SK-N-SH treated with all-trans-retinoic acid at 6 μM for 48 hours (cell line): ENCODE results near the gene MITF.

Experiments
- ATAC-seq: fragments of 200-7000 bp; cut with Tn5 transposase; 3 replicates; pipeline ENCODE4 v1.9.1; 2020; ENCODE audit warnings: mild to moderate bottlenecking, moderate library complexity
- ARNTL ChIP-seq: fragments of 450-650 bp; formaldehyde crosslinking; IDR thresholded peaks from 2 replicates; pipeline ENCODE4 v1.5.0; 2020; ENCODE audit warnings: low read depth, mild to moderate bottlenecking, moderate library complexity, borderline replicate concordance
- BACH2 ChIP-seq: fragments of 250-450 bp; sonication (Bioruptor Pico); IDR thresholded peaks from 2 replicates; pipeline ENCODE4 v1.9.0; 2021; ENCODE audit warnings: mild to moderate bottlenecking, borderline replicate concordance
- CSDC2 ChIP-seq: fragments of 250-450 bp; sonication (Bioruptor Pico); IDR thresholded peaks from 2 replicates; pipeline ENCODE4 v1.5.0; 2020; ENCODE audit warnings: mild to moderate bottlenecking, moderate library complexity
- ESRRG ChIP-seq: fragments of 250-450 bp; sonication (Bioruptor Pico); IDR thresholded peaks from 2 replicates; pipeline ENCODE4 v1.6.1; 2021; ENCODE audit warnings: mild to moderate bottlenecking
- GLIS3 ChIP-seq: fragments of 250-450 bp; sonication (Bioruptor Pico); IDR thresholded peaks from 2 replicates; pipeline ENCODE4 v1.5.0; 2020; ENCODE audit warnings: mild to moderate bottlenecking, moderate library complexity
- OSR1 ChIP-seq: fragments of 250-450 bp; sonication (Bioruptor Pico); IDR thresholded peaks from 2 replicates; pipeline ENCODE4 v1.8.0; 2022; ENCODE audit warnings: moderate library complexity, mild to moderate bottlenecking, inconsistent platforms
- PPARA ChIP-seq: fragments of 250-450 bp; sonication (Bioruptor Pico); IDR thresholded peaks from 2 replicates; pipeline ENCODE4 v1.5.0; 2020; ENCODE audit warnings: mild to moderate bottlenecking, borderline replicate concordance
- RARB ChIP-seq: fragments of 250-450 bp; sonication (Bioruptor Pico); IDR thresholded peaks from 2 replicates; pipeline ENCODE4 v1.8.0; 2021; ENCODE audit warnings: mild to moderate bottlenecking, moderate library complexity
- SNAI2 ChIP-seq: fragments of 250-450 bp; sonication (Bioruptor Pico); IDR thresholded peaks from 2 replicates; pipeline ENCODE4 v1.5.0; 2020; ENCODE audit warnings: mild to moderate bottlenecking, moderate library complexity
- TOX ChIP-seq: fragments of 250-450 bp; sonication (Bioruptor Pico); IDR thresholded peaks from 2 replicates; pipeline ENCODE4 v1.8.0; 2021; ENCODE audit warnings: mild to moderate bottlenecking, moderate library complexity, borderline replicate concordance
- ZC3H10 ChIP-seq: fragments of 250-450 bp; sonication (Bioruptor Pico); IDR thresholded peaks from 2 replicates; pipeline ENCODE4 v1.5.1; 2021; ENCODE audit warnings: mild to moderate bottlenecking, moderate library complexity
- ZNF565 ChIP-seq: fragments of 450-650 bp; formaldehyde crosslinking; conservative IDR thresholded peaks from 2 replicates; pipeline ENCODE4 v1.5.0; 2020; ENCODE audit warnings: low read depth, mild to moderate bottlenecking, moderate library complexity
- ZNF70 ChIP-seq: fragments of 450-650 bp; formaldehyde crosslinking; IDR thresholded peaks from 2 replicates; pipeline ENCODE4 v1.5.0; 2020; ENCODE audit warnings: mild to moderate bottlenecking, moderate library complexity
- TF ChIP-seq, protein P1 (sequence below): fragments of 250-450 bp; sonication (Bioruptor Pico); IDR thresholded peaks from 2 replicates; pipeline ENCODE4 v1.5.0; 2020; ENCODE audit warnings: mild to moderate bottlenecking, moderate library complexity
- TF ChIP-seq, protein P2 (sequence below): fragments of 250-450 bp; sonication (Bioruptor Pico); IDR thresholded peaks from 2 replicates; pipeline ENCODE4 v1.8.0; 2021; ENCODE audit warnings: low read depth, mild to moderate bottlenecking, moderate library complexity, borderline replicate concordance
- TF ChIP-seq, protein P3 (sequence below): fragments of 250-450 bp; sonication (Bioruptor Pico); IDR thresholded peaks from 2 replicates; pipeline ENCODE4 v1.5.1; 2021; ENCODE audit warnings: mild to moderate bottlenecking, moderate library complexity

The MITF gene

DNA sequence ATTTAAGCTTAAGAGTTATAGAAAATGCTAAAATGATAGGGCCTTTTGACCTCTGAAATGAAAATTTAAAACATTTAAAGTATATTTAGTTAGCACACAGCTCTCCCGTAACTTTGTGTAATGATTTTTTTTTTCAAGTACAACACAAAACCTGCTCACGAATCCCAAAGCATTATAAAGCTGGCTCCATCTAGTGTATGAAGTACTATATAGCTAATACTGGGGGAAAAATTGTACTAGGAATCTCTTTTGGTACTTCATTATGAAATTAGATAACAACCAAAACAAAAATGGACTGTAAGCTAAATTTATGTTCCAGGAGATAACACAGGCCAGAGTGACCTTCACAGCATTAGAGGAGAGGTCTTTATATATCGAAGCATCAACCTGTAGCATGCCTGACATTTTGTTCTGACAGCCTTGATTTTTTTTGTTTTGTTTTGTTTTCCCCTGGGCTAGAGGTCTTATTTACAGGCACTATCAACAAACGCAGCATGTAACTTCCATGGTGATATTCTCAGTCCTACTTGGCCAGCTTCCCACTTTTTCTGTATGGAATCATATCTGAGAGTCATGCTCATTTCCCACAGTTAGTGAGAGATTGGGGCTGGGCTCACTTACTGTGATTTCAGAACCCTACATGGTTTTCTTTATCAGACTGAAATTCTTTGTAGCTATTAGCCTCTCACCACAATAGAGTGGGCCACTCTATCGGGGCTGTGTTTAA lies 116.3 kb downstream of the MITF start (continued):
- TF ChIP-seq ESRRG (no peak), PPARA (CRISPR knock-in tag) (no peak)

DNA sequence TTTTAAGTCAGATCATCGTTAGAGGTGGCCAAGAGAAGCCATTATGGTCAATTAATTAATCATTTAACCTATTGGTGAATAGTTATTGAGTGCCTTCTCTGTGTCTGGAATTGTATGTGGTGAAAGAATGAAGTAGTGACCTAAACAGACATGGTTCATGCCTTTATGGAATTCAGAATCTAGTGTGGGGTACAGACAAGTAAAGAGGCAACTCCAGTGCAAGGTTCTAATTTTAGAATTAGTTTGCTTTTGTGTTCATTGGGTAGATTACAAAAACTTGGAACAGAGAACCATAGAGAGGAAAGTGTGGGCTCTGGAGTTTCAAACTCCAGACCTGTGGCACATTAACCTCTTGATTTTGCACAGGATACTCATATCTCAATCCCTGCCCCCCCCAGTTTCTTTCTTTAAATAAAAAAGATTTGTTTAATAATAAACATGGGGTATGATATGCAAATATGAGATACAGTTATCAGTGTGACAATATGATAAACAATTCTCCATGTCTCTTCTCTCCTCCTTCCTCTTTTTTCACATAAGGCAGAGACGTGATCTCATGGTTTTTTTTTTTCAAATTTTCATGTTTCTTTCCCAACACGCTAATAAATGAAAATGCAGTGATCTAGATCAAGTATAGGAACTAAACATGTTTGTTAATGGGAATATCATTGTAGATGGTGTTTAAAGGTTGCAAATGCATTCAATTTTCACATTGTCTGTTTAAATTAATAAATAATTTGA lies 117.9 kb downstream of the MITF start:
- TF ChIP-seq GLIS3 (no peak), PPARA (CRISPR knock-in tag) (no peak), CSDC2 (CRISPR knock-in tag) (no peak), OSR1 (CRISPR knock-in tag) (no peak), ARNTL (CRISPR knock-in tag) (no peak), ZNF70 (no peak)
- TF ChIP-seq, protein P1, sequence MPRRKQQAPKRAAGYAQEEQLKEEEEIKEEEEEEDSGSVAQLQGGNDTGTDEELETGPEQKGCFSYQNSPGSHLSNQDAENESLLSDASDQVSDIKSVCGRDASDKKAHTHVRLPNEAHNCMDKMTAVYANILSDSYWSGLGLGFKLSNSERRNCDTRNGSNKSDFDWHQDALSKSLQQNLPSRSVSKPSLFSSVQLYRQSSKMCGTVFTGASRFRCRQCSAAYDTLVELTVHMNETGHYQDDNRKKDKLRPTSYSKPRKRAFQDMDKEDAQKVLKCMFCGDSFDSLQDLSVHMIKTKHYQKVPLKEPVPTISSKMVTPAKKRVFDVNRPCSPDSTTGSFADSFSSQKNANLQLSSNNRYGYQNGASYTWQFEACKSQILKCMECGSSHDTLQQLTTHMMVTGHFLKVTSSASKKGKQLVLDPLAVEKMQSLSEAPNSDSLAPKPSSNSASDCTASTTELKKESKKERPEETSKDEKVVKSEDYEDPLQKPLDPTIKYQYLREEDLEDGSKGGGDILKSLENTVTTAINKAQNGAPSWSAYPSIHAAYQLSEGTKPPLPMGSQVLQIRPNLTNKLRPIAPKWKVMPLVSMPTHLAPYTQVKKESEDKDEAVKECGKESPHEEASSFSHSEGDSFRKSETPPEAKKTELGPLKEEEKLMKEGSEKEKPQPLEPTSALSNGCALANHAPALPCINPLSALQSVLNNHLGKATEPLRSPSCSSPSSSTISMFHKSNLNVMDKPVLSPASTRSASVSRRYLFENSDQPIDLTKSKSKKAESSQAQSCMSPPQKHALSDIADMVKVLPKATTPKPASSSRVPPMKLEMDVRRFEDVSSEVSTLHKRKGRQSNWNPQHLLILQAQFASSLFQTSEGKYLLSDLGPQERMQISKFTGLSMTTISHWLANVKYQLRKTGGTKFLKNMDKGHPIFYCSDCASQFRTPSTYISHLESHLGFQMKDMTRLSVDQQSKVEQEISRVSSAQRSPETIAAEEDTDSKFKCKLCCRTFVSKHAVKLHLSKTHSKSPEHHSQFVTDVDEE (CRISPR knock-in tag): no peak
- TF ChIP-seq, protein P2, sequence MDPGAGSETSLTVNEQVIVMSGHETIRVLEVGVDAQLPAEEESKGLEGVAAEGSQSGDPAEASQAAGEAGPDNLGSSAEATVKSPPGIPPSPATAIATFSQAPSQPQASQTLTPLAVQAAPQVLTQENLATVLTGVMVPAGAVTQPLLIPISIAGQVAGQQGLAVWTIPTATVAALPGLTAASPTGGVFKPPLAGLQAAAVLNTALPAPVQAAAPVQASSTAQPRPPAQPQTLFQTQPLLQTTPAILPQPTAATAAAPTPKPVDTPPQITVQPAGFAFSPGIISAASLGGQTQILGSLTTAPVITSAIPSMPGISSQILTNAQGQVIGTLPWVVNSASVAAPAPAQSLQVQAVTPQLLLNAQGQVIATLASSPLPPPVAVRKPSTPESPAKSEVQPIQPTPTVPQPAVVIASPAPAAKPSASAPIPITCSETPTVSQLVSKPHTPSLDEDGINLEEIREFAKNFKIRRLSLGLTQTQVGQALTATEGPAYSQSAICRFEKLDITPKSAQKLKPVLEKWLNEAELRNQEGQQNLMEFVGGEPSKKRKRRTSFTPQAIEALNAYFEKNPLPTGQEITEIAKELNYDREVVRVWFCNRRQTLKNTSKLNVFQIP (CRISPR knock-in tag): no peak
- TF ChIP-seq, protein P3, sequence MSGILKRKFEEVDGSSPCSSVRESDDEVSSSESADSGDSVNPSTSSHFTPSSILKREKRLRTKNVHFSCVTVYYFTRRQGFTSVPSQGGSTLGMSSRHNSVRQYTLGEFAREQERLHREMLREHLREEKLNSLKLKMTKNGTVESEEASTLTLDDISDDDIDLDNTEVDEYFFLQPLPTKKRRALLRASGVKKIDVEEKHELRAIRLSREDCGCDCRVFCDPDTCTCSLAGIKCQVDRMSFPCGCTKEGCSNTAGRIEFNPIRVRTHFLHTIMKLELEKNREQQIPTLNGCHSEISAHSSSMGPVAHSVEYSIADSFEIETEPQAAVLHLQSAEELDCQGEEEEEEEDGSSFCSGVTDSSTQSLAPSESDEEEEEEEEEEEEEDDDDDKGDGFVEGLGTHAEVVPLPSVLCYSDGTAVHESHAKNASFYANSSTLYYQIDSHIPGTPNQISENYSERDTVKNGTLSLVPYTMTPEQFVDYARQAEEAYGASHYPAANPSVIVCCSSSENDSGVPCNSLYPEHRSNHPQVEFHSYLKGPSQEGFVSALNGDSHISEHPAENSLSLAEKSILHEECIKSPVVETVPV (CRISPR knock-in tag): no peak
- TF ChIP-seq, all 23 proteins: peak for 0
- ATAC-seq: no peak

DNA sequence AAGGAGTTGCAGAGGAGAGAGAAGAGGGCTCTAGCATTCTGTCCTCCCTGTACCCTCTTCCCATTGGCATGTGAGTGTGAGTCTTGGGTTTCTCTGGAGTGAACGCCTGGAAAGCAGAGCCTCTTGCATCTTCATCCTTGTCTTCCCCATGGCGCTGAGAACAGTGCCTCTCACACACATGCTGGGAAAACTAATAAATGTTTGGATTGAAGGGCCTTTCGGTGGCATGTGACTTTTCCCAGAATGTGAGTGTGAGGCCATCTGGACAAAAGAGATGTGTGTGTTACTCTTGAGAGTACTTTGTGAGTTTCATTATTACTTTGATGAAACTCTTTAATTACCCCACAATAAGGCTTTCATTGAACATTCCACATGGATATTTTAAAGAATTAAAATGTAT lies 122.3 kb downstream of the MITF start:
- no peak for ATAC-seq
- no peak for TF ChIP-seq ARNTL (CRISPR knock-in tag)
- TF ChIP-seq CSDC2 (CRISPR knock-in tag): no peak
- no peak for TF ChIP-seq BACH2 (CRISPR knock-in tag)
- no peak for TF ChIP-seq PPARA (CRISPR knock-in tag)
- TF ChIP-seq ZNF565: no peak
- TF ChIP-seq ZNF70: no peak
- TF ChIP-seq, protein P1 (CRISPR knock-in tag): no peak
- TF ChIP-seq RARB (CRISPR knock-in tag): no peak
- TF ChIP-seq ZC3H10 (CRISPR knock-in tag): no peak
- no peak for TF ChIP-seq TOX (CRISPR knock-in tag)
- TF ChIP-seq, protein P2 (CRISPR knock-in tag): no peak
- TF ChIP-seq, protein P3 (CRISPR knock-in tag): no peak
- no peak for TF ChIP-seq SNAI2 (CRISPR knock-in tag)
- TF ChIP-seq, all 23 proteins: peak for 0
